B cell (primary cell): Measurements from ENCODE around the gene CRYZ. TPM values are rescaled to one million over a fixed set of nuclear protein-coding genes. Genes with fewer than 3 reads are reported as not detected.

ENCODE experiments used
- ATAC-seq: fragments of 200-7000 bp; cut with Tn5 transposase; one replicate; pipeline ENCODE4 v1.10.0; 2021; ENCODE audit warnings: low read depth, mild to moderate bottlenecking, moderate number of reproducible peaks, moderate library complexity
- CTCF ChIA-PET: fragments of 350-600 bp; sonication (Branson Sonifier 250); formaldehyde crosslinking; loops from one replicate; lab custom pipeline; 2021; ENCODE audit warnings: antibody characterized with exemption, inconsistent platforms; lab: Charles Lee
- POLR2A ChIA-PET: fragments of 350-600 bp; sonication (Branson Sonifier 250); formaldehyde crosslinking; loops from one replicate; lab custom pipeline; 2021; ENCODE audit warnings: antibody characterized with exemption; lab: Charles Lee
- DNase-seq: peaks from one replicate; pipeline ENCODE4 v3.0.0; 2013
- H2AFZ ChIP-seq: 2 replicates; pipeline ENCODE4 v1.6.1; 2012; ENCODE audit warnings: mild to moderate bottlenecking, low read depth, low read length; ENCODE audit not compliant: insufficient read depth, poor library complexity, severe bottlenecking
- H3K27ac ChIP-seq, 2 donors: 1 replicate in 1 of 2; 2 replicates in 1 of 2; pipeline ENCODE4 v1.5.1; 2012 to 2013; ENCODE audit warnings: low read length in 2 of 2, mild to moderate bottlenecking in 2 of 2, moderate library complexity in 1 of 2
- H3K27me3 ChIP-seq, 4 experiments: fragments of 200-600 bp in 1 of 4; sonication (generic) in 1 of 4; replicated peaks in 1 of 4; 1 replicate in 2 of 4; 2 replicates in 2 of 4; pipeline versions ENCODE4 v1.6.1 to v1.7.0; 2013 to 2016; ENCODE audit warnings: low read length in 3 of 4, mild to moderate bottlenecking in 2 of 4, mixed read lengths in 1 of 4, moderate library complexity in 1 of 4; ENCODE audit not compliant: insufficient read depth in 4 of 4, control insufficient read depth in 3 of 4; ENCODE audit errors: control extremely low read depth in 1 of 4
- H3K36me3 ChIP-seq, 2 experiments: replicated peaks in 1 of 2; 1 replicate in 1 of 2; 2 replicates in 1 of 2; pipeline versions ENCODE4 v1.6.1 to v1.7.1; 2013; ENCODE audit warnings: low read length in 1 of 2; ENCODE audit not compliant: insufficient read depth in 2 of 2, control insufficient read depth in 1 of 2; ENCODE audit errors: control extremely low read depth in 1 of 2, extremely low read depth in 1 of 2
- H3K4me1 ChIP-seq, 2 donors: fragments of 200-600 bp in 1 of 2; sonication (generic) in 1 of 2; 1 replicate in 1 of 2; 2 replicates in 1 of 2; pipeline versions ENCODE4 v1.5.1 to v1.6.1; 2013 to 2017; ENCODE audit warnings: low read length in 2 of 2; ENCODE audit not compliant: control insufficient read depth in 2 of 2, insufficient read depth in 2 of 2
- H3K4me2 ChIP-seq: replicated peaks from 2 replicates; pipeline ENCODE3; 2012; ENCODE audit warnings: mild to moderate bottlenecking, low read depth, low read length; ENCODE audit not compliant: poor library complexity, severe bottlenecking
- H3K4me3 ChIP-seq, 5 experiments: fragments of 200-600 bp in 1 of 5; sonication (generic) in 1 of 5; 1 replicate in 3 of 5; 2 replicates in 2 of 5; pipeline versions ENCODE4 v1.5.1 to v1.7.0; 2011 to 2016; ENCODE audit warnings: low read length in 4 of 5, mild to moderate bottlenecking in 4 of 5, low read depth in 2 of 5, control low read depth in 1 of 5, moderate library complexity in 1 of 5; ENCODE audit not compliant: insufficient read depth in 1 of 5; ENCODE audit errors: control extremely low read depth in 1 of 5, extremely low read depth in 1 of 5
- H3K79me2 ChIP-seq: fragments of 200-600 bp; sonication (generic); one replicate; pipeline ENCODE4 v1.6.0; 2016; ENCODE audit warnings: low read length; ENCODE audit not compliant: control insufficient read depth, insufficient read depth
- H3K9ac ChIP-seq: fragments of 200-600 bp; sonication (generic); 2 replicates; pipeline ENCODE4 v1.6.1; 2017; ENCODE audit warnings: mild to moderate bottlenecking, low read length, moderate library complexity
- H3K9me3 ChIP-seq, 3 donors: one replicate each; pipeline versions ENCODE4 v1.6.1 to v1.7.1; 2013; ENCODE audit warnings: low read length in 2 of 3; ENCODE audit not compliant: control insufficient read depth in 2 of 3, insufficient read depth in 1 of 3; ENCODE audit errors: control extremely low read depth in 1 of 3
- H4K20me1 ChIP-seq: 2 replicates; pipeline ENCODE4 v1.6.0; 2012; ENCODE audit warnings: mild to moderate bottlenecking, low read length; ENCODE audit not compliant: insufficient read depth, control insufficient read depth, poor library complexity, severe bottlenecking
- H3K27ac Mint-ChIP-seq: one replicate; pipeline ENCODE4 v1.8.0; 2021; ENCODE audit warnings: mixed read lengths
- H3K27me3 Mint-ChIP-seq: one replicate; pipeline ENCODE4 v1.8.0; 2021; ENCODE audit warnings: mixed read lengths
- H3K4me1 Mint-ChIP-seq: one replicate; pipeline ENCODE4 v1.8.0; 2021; ENCODE audit warnings: mixed read lengths
- H3K4me3 Mint-ChIP-seq: one replicate; pipeline ENCODE4 v1.8.0; 2021; ENCODE audit warnings: mixed read lengths
- H3K9me3 Mint-ChIP-seq: one replicate; pipeline ENCODE4 v1.8.0; 2022; ENCODE audit warnings: mixed read lengths; ENCODE audit not compliant: insufficient read depth
- CTCF ChIP-seq: fragments of 200-600 bp; IDR thresholded peaks from one replicate; pipeline ENCODE4 v1.8.0; 2022; ENCODE audit warnings: antibody characterized with exemption, mild to moderate bottlenecking
- EZH2 ChIP-seq: IDR thresholded peaks from 2 replicates; pipeline ENCODE4 v1.6.1; 2012; ENCODE audit warnings: borderline replicate concordance, low read depth, mild to moderate bottlenecking, moderate library complexity, low read length; ENCODE audit not compliant: insufficient read depth, poor library complexity, severe bottlenecking
- WGBS: methylation state at CpG from one replicate; pipeline ENCODE4 v1.1.5; 2013; ENCODE audit warnings: missing lambda C conversion rate; ENCODE audit not compliant: insufficient coverage; 5-methylcytosine and 5-hydroxymethylcytosine counted together
- intact Hi-C: fragments of 100-400 bp; cut with micrococcal nuclease; formaldehyde crosslinking; loops from one replicate; pipeline ENCODE4 v1.10.0; 2022
- polyA plus RNA-seq: library from polyadenylated mRNA; depleted of rRNA; stranded (reverse); fragments of >200 nt; gene quantifications from 2 replicates; pipeline ENCODE4 v1.2.3, GENCODE V29; 2012
- total RNA-seq, 2 donors: library from RNA; stranded (reverse); fragments of 120-200 nt in 1 of 2; gene quantifications; 1 replicate in 1 of 2; 2 replicates in 1 of 2; pipeline versions ENCODE4 v1.2.3 to v1.2.4, GENCODE V29; 2013 to 2022

Gene CRYZ
- total and polyA plus RNA-seq, 2 donors (not counting 1 experiment from before 2014, with no cell fraction given) = 11.1 to 21.7 TPM

- H3K9me3 ChIP-seq = peaks cover 0 to 6% (median 0%) of the 10 kb centered on the region in 3 donors
- Mint-ChIP-seq H3K4me3 (no peak overlapping the region), H3K4me1 (no peaks in the 10 kb centered on the region), H3K9me3 (peaks cover 8% of the 10 kb centered on the region), H3K27ac (no peak overlapping the region), H3K27me3 (no peaks in the 10 kb centered on the region)
- H3K27ac ChIP-seq = no peak overlapping the region
- ATAC-seq = no peak
- POLR2A ChIA-PET = no interaction called here
- H3K36me3 ChIP-seq = peaks cover 0 to 67% of the 10 kb centered on the region in 2 experiments
- H3K4me2 ChIP-seq = no peak overlapping the region
- TF ChIP-seq CTCF = no peak
- no peak for TF ChIP-seq EZH2
- H2AFZ ChIP-seq = no peak overlapping the region
- H3K27me3 ChIP-seq = no peaks in the 10 kb centered on the region
- no peak for DNase-seq
- H3K4me3 ChIP-seq = no peak overlapping the region
- CTCF ChIA-PET = no interaction called here
- intact Hi-C loops = no loop called here
- no peak overlapping the region for H3K9ac ChIP-seq
- no peaks in the 10 kb centered on the region for H4K20me1 ChIP-seq
- H3K4me1 ChIP-seq = no peaks in the 10 kb centered on the region
- H3K79me2 ChIP-seq = no peaks in the 10 kb centered on the region
These were observed 22.6 kb upstream of the CRYZ start for GRCh38 chr1:74755475-74755874.

GRCh38 chr1:74753104-74753503, 20.3 kb upstream of the CRYZ start:
- DNase-seq = no peak
- ATAC-seq = no peak
- no peaks in the 10 kb centered on the region for H3K4me1 ChIP-seq
- H3K27ac ChIP-seq = no peak overlapping the region
- peaks cover 8% of the 10 kb centered on the region for H3K9me3 Mint-ChIP-seq
- no peak for TF ChIP-seq EZH2
- TF ChIP-seq CTCF = no peak
- no peak overlapping the region for H3K27ac Mint-ChIP-seq
- 100% methylated on average over 2 of the region's 2 CpGs for WGBS
- no peak overlapping the region for H3K4me3 ChIP-seq
- H3K4me1 Mint-ChIP-seq = no peaks in the 10 kb centered on the region
- CTCF ChIA-PET = no interaction called here
- H4K20me1 ChIP-seq = no peaks in the 10 kb centered on the region
- H3K9me3 ChIP-seq = peaks cover 0 to 6% (median 0%) of the 10 kb centered on the region in 3 donors
- H3K36me3 ChIP-seq = peaks cover 0 to 67% of the 10 kb centered on the region in 2 experiments
- no peaks in the 10 kb centered on the region for H3K27me3 Mint-ChIP-seq
- H3K9ac ChIP-seq = no peak overlapping the region
- no peaks in the 10 kb centered on the region for H3K79me2 ChIP-seq
- no peak overlapping the region for H2AFZ ChIP-seq
- POLR2A ChIA-PET = no interaction called here
- H3K4me2 ChIP-seq = no peak overlapping the region
- no peaks in the 10 kb centered on the region for H3K27me3 ChIP-seq
- intact Hi-C loops = no loop called here
- no peak overlapping the region for H3K4me3 Mint-ChIP-seq
